Ishikawa (cell line): ENCODE measurements around the gene MSH2.

ENCODE experiments used
- CEBPB ChIP-seq: IDR thresholded peaks from 2 replicates; pipeline ENCODE4 v1.6.1; 2012
- CREB1 ChIP-seq: IDR thresholded peaks from 2 replicates; pipeline ENCODE4 v1.6.1; 2012; ENCODE audit warnings: low read depth
- EGR1 ChIP-seq: IDR thresholded peaks from 2 replicates; pipeline ENCODE4 v1.6.1; 2012
- EP300 ChIP-seq: IDR thresholded peaks from 2 replicates; pipeline ENCODE4 v1.6.1; 2012; ENCODE audit warnings: borderline replicate concordance
- FOXM1 ChIP-seq: IDR thresholded peaks from 2 replicates; pipeline ENCODE4 v1.6.1; 2012; ENCODE audit warnings: low read depth, borderline replicate concordance
- NFIC ChIP-seq: IDR thresholded peaks from 2 replicates; pipeline ENCODE4 v1.6.1; 2012
- RAD21 ChIP-seq: IDR thresholded peaks from 2 replicates; pipeline ENCODE4 v1.6.1; 2012; ENCODE audit warnings: low read depth
- TAF1 ChIP-seq: IDR thresholded peaks from 2 replicates; pipeline ENCODE4 v1.6.1; 2012; ENCODE audit warnings: low read depth, mild to moderate bottlenecking
- TCF12 ChIP-seq: IDR thresholded peaks from 2 replicates; pipeline ENCODE4 v1.6.1; 2012; ENCODE audit warnings: low read depth
- TEAD4 ChIP-seq: IDR thresholded peaks from 2 replicates; pipeline ENCODE4 v1.6.1; 2012
- USF1 ChIP-seq: IDR thresholded peaks from 2 replicates; pipeline ENCODE4 v1.6.1; 2012
- YY1 ChIP-seq: IDR thresholded peaks from 2 replicates; pipeline ENCODE4 v1.6.1; 2012; ENCODE audit warnings: low read depth
- ZBTB7A ChIP-seq: IDR thresholded peaks from 2 replicates; pipeline ENCODE4 v1.6.1; 2012; ENCODE audit warnings: low read depth
- TF ChIP-seq, protein P1 (sequence below): IDR thresholded peaks from 2 replicates; pipeline ENCODE4 v1.6.1; 2012
- TF ChIP-seq, protein P2 (sequence below): IDR thresholded peaks from 2 replicates; pipeline ENCODE4 v1.6.1; 2012; ENCODE audit warnings: low read depth, mild to moderate bottlenecking

MSH2 gene

GRCh38 chr2:47521666-47522285 is 118.8 kb downstream of the MSH2 start:
- TF ChIP-seq TCF12: no peak
- TF ChIP-seq YY1: no peak
- no peak for TF ChIP-seq TAF1
- TF ChIP-seq USF1: no peak
- no peak for TF ChIP-seq FOXM1
- TF ChIP-seq, protein P1, sequence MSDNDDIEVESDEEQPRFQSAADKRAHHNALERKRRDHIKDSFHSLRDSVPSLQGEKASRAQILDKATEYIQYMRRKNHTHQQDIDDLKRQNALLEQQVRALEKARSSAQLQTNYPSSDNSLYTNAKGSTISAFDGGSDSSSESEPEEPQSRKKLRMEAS: no peak
- no peak for TF ChIP-seq EGR1
- no peak for TF ChIP-seq NFIC
- TF ChIP-seq CREB1: no peak
- no peak for TF ChIP-seq ZBTB7A
- TF ChIP-seq CEBPB: no peak
- TF ChIP-seq, protein P2, sequence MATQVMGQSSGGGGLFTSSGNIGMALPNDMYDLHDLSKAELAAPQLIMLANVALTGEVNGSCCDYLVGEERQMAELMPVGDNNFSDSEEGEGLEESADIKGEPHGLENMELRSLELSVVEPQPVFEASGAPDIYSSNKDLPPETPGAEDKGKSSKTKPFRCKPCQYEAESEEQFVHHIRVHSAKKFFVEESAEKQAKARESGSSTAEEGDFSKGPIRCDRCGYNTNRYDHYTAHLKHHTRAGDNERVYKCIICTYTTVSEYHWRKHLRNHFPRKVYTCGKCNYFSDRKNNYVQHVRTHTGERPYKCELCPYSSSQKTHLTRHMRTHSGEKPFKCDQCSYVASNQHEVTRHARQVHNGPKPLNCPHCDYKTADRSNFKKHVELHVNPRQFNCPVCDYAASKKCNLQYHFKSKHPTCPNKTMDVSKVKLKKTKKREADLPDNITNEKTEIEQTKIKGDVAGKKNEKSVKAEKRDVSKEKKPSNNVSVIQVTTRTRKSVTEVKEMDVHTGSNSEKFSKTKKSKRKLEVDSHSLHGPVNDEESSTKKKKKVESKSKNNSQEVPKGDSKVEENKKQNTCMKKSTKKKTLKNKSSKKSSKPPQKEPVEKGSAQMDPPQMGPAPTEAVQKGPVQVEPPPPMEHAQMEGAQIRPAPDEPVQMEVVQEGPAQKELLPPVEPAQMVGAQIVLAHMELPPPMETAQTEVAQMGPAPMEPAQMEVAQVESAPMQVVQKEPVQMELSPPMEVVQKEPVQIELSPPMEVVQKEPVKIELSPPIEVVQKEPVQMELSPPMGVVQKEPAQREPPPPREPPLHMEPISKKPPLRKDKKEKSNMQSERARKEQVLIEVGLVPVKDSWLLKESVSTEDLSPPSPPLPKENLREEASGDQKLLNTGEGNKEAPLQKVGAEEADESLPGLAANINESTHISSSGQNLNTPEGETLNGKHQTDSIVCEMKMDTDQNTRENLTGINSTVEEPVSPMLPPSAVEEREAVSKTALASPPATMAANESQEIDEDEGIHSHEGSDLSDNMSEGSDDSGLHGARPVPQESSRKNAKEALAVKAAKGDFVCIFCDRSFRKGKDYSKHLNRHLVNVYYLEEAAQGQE: no peak
- no peak for TF ChIP-seq RAD21
- no peak for TF ChIP-seq EP300
- TF ChIP-seq TEAD4: no peak

DNA sequence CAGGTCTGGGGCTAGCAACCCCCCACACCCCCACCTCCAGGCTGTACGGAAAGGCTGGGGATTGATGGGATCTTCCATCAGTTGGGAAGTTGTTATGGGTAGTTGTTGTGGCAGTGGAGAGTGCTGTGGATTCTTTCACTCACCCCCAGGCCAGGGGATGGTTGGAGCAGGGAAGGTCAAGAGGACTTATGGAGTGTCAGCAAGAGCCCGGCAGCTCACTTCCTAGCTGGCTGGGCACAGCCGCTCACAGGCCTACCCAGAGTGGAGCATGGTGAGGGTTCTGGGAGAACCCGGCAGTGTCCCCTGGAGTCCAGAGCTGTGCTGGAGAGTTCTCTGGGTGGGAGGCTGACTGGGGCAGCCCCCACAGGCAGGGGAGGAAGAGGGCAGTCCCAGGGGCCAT is 122.2 kb downstream of the MSH2 start:
- no peak for TF ChIP-seq YY1
- TF ChIP-seq EGR1: no peak
- TF ChIP-seq TCF12: no peak
- no peak for TF ChIP-seq CEBPB
- no peak for TF ChIP-seq NFIC
- no peak for TF ChIP-seq FOXM1
- TF ChIP-seq USF1: no peak

- TF ChIP-seq, protein P2: no peak
- TF ChIP-seq EP300 (no peak), CREB1 (no peak), YY1 (no peak), FOXM1 (no peak), USF1 (no peak), RAD21 (no peak), TCF12 (no peak), TEAD4 (no peak), EGR1 (no peak)
Measured at GRCh38 chr2:47528455-47528854, 125.5 kb downstream of the MSH2 start.

GRCh38 chr2:47528874-47529273 is 125.9 kb downstream of the MSH2 start:
- TF ChIP-seq, protein P2: no peak
- TF ChIP-seq YY1 (no peak), FOXM1 (no peak), EGR1 (no peak), EP300 (no peak), CEBPB (no peak), CREB1 (no peak), ZBTB7A (no peak), TAF1 (no peak), TCF12 (no peak), NFIC (no peak), TEAD4 (no peak), RAD21 (no peak), USF1 (no peak)
- TF ChIP-seq, protein P1: no peak
